Stomach (tissue), 9 donors: ENCODE data around the gene HELZ. TPM values are rescaled to one million over a fixed set of nuclear protein-coding genes. Genes with fewer than 3 reads are reported as not detected.
A peak's percentile ranks its signal among the peaks of the same experiment; 100 is the strongest.

Experiments
- DNase-seq, 2 donors: peaks; one replicate each; pipeline versions ENCODE4 v3.0.0 to v3.0.0-alpha.2; 2013 to 2019
- H3K27ac ChIP-seq, 5 donors: fragments of 200-600 bp in 4 of 5; sonication (generic) in 4 of 5; one replicate each; pipeline ENCODE4 v1.5.1; 2013 to 2019; ENCODE audit warnings: mild to moderate bottlenecking in 1 of 5, moderate library complexity in 1 of 5
- H3K27me3 ChIP-seq, 3 donors: fragments of 200-600 bp; sonication (generic); one replicate each; pipeline ENCODE4 v1.5.1; 2017 to 2019; ENCODE audit warnings: mixed run types in 1 of 3
- H3K36me3 ChIP-seq, 4 donors: fragments of 200-600 bp; sonication (generic); 1 replicate in 3 of 4; 2 replicates in 1 of 4; pipeline ENCODE4 v1.5.1; 2016 to 2019
- H3K4me1 ChIP-seq, 4 donors: fragments of 200-600 bp; sonication (generic); one replicate each; pipeline ENCODE4 v1.5.1; 2016 to 2019
- H3K4me3 ChIP-seq, 4 donors: fragments of 200-600 bp; sonication (generic) in 3 of 4; one replicate each; pipeline ENCODE4 v1.5.1; 2016 to 2019; ENCODE audit warnings: mild to moderate bottlenecking in 1 of 4
- H3K9me3 ChIP-seq, 4 donors: fragments of 200-600 bp; sonication (generic); one replicate each; pipeline ENCODE4 v1.5.1; 2016 to 2019
- EP300 ChIP-seq: sonication (generic); formaldehyde crosslinking; IDR thresholded peaks from one replicate; pipeline ENCODE4 v1.6.1; 2017; ENCODE audit warnings: antibody characterized with exemption
- POLR2A ChIP-seq, 4 donors: fragments of 450-650 bp; IDR thresholded peaks; one replicate each; pipeline ENCODE4 v1.6.1; 2016; ENCODE audit warnings: antibody characterized with exemption in 4 of 4, control low read depth in 2 of 4, mild to moderate bottlenecking in 1 of 4, moderate library complexity in 1 of 4
- POLR2AphosphoS5 ChIP-seq, 3 donors: sonication (generic); formaldehyde crosslinking; IDR thresholded peaks; one replicate each; pipeline ENCODE4 v1.6.1; 2016; ENCODE audit warnings: antibody characterized with exemption in 3 of 3
- WGBS, 5 donors: extraction: QIAGEN DNeasy Blood & Tissue Kit in 3 of 5; methylation state at CpG; one replicate each; pipeline versions ENCODE4 v1.1.5 to v1.1.7; 2013 to 2018; 5-methylcytosine and 5-hydroxymethylcytosine counted together
- intact Hi-C: fragments of 100-400 bp; cut with DNase I; formaldehyde crosslinking; loops from one replicate; pipeline ENCODE4 v1.15.1; 2023; ENCODE audit warnings: low total_unique reads
- polyA plus RNA-seq, 3 donors: library from polyadenylated mRNA; stranded (reverse); fragments of 200-250 nt; gene quantifications; one replicate each; pipeline ENCODE4 v1.2.3, GENCODE V29; 2013
- total RNA-seq, 5 donors: library from RNA; depleted of rRNA; stranded (reverse); fragments of >200 nt; gene quantifications; one replicate each; pipeline versions ENCODE4 v1.1.0 to v1.2.3, GENCODE V29; 2014 to 2016
- TF ChIP-seq, protein P1 (sequence below), 7 experiments: fragments of 450-650 bp in 4 of 7; fragments of 200-600 bp in 3 of 7; sonication (generic) in 3 of 7; IDR thresholded peaks; one replicate each; pipeline ENCODE4 v1.5.1; 2016 to 2019; ENCODE audit warnings: antibody characterized with exemption in 7 of 7, control low read depth in 2 of 7, mild to moderate bottlenecking in 1 of 7
- donor health status: healthy with polysubstance abuse.
- donor health status: Bipolar disorder and iron deficiency.
- donor health status: healthy.

HELZ gene
- total and polyA plus RNA-seq, 8 donors, result 2.1 to 218 (median 40.4) TPM

DNA sequence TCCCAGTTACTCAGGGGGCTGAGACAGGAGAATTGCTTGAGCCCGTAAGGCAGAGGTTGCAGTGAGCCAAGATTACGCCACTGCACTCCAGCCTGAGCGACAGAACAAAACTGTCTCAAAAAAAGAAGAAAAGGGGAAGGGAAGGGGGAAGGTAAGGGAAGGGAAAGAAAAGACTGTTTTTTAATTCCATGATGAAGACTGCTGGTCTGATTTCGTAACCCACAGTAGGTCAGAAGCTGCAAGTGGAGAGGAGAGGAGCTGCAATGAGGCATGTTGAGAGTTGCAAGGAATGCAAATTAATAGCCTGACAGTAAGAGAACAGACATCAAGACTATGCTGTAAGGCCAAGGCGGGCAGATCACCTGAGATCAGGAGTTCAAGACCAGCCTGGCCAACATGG lies 33.3 kb downstream of the HELZ start:
- H3K4me3 ChIP-seq, result no peak overlapping the region
- no peaks in the 10 kb centered on the region for H3K27me3 ChIP-seq
- H3K27ac ChIP-seq, result peak overlapping the region in 4 of 5 donors; percentile 7 to 41 (median 20)
- no peak for DNase-seq
- H3K36me3 ChIP-seq, result peaks cover 0 to 32% (median 18%) of the 10 kb centered on the region in 4 donors
- H3K9me3 ChIP-seq, result no peaks in the 10 kb centered on the region
- 86 to 97% (median 89%) methylated on average over 5 of the region's 5 CpGs for WGBS, 5 donors
- TF ChIP-seq, protein P1, sequence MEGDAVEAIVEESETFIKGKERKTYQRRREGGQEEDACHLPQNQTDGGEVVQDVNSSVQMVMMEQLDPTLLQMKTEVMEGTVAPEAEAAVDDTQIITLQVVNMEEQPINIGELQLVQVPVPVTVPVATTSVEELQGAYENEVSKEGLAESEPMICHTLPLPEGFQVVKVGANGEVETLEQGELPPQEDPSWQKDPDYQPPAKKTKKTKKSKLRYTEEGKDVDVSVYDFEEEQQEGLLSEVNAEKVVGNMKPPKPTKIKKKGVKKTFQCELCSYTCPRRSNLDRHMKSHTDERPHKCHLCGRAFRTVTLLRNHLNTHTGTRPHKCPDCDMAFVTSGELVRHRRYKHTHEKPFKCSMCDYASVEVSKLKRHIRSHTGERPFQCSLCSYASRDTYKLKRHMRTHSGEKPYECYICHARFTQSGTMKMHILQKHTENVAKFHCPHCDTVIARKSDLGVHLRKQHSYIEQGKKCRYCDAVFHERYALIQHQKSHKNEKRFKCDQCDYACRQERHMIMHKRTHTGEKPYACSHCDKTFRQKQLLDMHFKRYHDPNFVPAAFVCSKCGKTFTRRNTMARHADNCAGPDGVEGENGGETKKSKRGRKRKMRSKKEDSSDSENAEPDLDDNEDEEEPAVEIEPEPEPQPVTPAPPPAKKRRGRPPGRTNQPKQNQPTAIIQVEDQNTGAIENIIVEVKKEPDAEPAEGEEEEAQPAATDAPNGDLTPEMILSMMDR (IDR thresholded peaks at IDR 0.05), result no peak
- no peak for TF ChIP-seq POLR2A (IDR thresholded peaks at IDR 0.05)
- no peak for TF ChIP-seq EP300
- no peak for TF ChIP-seq POLR2AphosphoS5 (IDR thresholded peaks at IDR 0.05)
- H3K4me1 ChIP-seq, result peaks cover 27 to 81% (median 60%) of the 10 kb centered on the region in 4 donors
- intact Hi-C loops, result no loop called here

DNA sequence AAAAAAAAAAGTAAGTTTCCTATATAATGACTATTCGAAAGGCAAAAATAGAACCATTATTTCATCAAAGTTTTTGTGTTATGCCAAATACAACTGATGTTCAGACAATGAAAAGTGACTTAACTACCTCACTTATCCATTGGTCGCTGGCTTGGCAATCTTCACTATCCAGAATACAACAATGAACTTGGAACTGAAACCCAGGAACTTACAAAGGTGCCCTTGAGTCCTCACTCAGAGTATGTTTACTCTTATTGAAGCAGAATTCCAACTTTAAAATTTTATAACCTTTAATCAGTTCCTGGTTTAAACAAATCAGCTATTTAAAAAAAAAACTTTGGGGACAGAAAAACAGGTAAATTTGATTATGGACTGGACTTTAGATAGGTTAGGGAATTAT lies 34.1 kb downstream of the HELZ start:
- Histone ChIP-seq H3K9me3 (no peaks in the 10 kb centered on the region), H3K4me1 (peaks cover 19 to 73% (median 53%) of the 10 kb centered on the region in 4 donors), H3K27me3 (no peaks in the 10 kb centered on the region), H3K36me3 (peaks cover 0 to 27% (median 15%) of the 10 kb centered on the region in 4 donors), H3K4me3 (no peak overlapping the region), H3K27ac (peak overlapping the region in 4 of 5 donors; percentile 7 to 41 (median 20))
- intact Hi-C loops, result no loop called here
- TF ChIP-seq POLR2A (IDR thresholded peaks at IDR 0.05) (no peak), POLR2AphosphoS5 (IDR thresholded peaks at IDR 0.05) (no peak), EP300 (no peak)
- TF ChIP-seq, protein P1 (IDR thresholded peaks at IDR 0.05), result no peak
- WGBS, 5 donors, result 33 to 64% (median 51%) methylated on average over 2 of the region's 2 CpGs
- peak in 1 of 2 donors; percentile 33 for DNase-seq

DNA sequence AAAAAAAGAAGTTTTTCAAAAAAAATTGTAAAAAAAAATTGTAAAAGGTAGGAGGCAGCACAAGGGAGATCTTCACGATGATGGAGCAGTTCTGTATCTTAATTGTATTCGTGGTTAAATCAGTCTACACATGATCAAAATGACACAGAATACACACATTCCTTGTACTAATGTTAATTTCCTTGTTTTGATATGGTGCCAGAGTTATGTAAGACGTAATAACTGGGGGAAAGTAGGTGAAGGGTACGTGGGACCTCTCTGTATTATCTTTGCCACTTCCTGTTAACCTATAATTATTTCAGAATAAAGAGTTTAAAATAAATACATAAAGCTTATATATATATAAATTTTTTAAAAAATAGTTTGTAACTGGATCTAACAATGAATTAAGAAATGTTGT lies 36.8 kb downstream of the HELZ start:
- Histone ChIP-seq H3K4me1 (peaks cover 17 to 54% (median 40%) of the 10 kb centered on the region in 4 donors), H3K4me3 (no peak overlapping the region), H3K27ac (no peak overlapping the region), H3K9me3 (no peaks in the 10 kb centered on the region), H3K36me3 (peaks cover 0 to 10% (median 1%) of the 10 kb centered on the region in 4 donors), H3K27me3 (no peaks in the 10 kb centered on the region)
- TF ChIP-seq POLR2AphosphoS5 (IDR thresholded peaks at IDR 0.05) (no peak), EP300 (no peak), POLR2A (IDR thresholded peaks at IDR 0.05) (no peak)
- TF ChIP-seq, protein P1 (IDR thresholded peaks at IDR 0.05), result no peak
- 39 to 61% (median 57%) methylated on average over 4 of the region's 4 CpGs for WGBS, 5 donors
- DNase-seq, result peak in 1 of 2 donors; percentile 41
- intact Hi-C loops, result no loop called here

DNA sequence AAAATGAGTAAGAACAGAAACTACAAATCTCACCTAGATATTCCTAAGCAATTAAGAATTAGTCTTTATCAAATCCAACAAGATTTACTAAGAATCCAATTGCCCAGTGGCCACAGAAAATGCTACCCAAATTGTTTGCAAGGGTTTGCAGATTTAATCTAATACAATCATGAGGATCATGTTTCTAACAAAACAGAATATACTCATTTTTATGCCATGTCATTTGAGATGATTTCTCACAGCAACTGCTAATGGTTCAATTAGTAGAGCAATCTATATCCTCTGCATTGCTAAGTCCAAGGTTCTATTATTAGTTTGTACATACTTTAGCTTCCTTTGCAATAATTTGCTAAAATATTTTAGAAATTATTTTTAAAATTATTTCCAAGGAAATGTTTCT lies 41.2 kb downstream of the HELZ start:
- DNase-seq, result no peak
- Histone ChIP-seq H3K9me3 (no peaks in the 10 kb centered on the region), H3K4me3 (no peak overlapping the region), H3K27ac (no peak overlapping the region), H3K27me3 (no peaks in the 10 kb centered on the region), H3K36me3 (peaks cover 18 to 42% (median 34%) of the 10 kb centered on the region in 4 donors), H3K4me1 (peaks cover 4 to 13% (median 11%) of the 10 kb centered on the region in 4 donors)
- intact Hi-C loops, result no loop called here
- TF ChIP-seq POLR2A (IDR thresholded peaks at IDR 0.05), result no peak
- no peak for TF ChIP-seq POLR2AphosphoS5 (IDR thresholded peaks at IDR 0.05)
- TF ChIP-seq, protein P1 (IDR thresholded peaks at IDR 0.05), result no peak
- TF ChIP-seq EP300, result no peak
